Smooth muscle cell of the brain vasculature (primary cell): ENCODE measurements around the gene UBXN11.

Experiments used
- DNase-seq: peaks from one replicate; pipeline ENCODE4 v3.0.0-alpha.2; 2012; ENCODE audit warnings: low read depth, low spot score

The UBXN11 gene, protein sequence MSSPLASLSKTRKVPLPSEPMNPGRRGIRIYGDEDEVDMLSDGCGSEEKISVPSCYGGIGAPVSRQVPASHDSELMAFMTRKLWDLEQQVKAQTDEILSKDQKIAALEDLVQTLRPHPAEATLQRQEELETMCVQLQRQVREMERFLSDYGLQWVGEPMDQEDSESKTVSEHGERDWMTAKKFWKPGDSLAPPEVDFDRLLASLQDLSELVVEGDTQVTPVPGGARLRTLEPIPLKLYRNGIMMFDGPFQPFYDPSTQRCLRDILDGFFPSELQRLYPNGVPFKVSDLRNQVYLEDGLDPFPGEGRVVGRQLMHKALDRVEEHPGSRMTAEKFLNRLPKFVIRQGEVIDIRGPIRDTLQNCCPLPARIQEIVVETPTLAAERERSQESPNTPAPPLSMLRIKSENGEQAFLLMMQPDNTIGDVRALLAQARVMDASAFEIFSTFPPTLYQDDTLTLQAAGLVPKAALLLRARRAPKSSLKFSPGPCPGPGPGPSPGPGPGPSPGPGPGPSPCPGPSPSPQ

DNA sequence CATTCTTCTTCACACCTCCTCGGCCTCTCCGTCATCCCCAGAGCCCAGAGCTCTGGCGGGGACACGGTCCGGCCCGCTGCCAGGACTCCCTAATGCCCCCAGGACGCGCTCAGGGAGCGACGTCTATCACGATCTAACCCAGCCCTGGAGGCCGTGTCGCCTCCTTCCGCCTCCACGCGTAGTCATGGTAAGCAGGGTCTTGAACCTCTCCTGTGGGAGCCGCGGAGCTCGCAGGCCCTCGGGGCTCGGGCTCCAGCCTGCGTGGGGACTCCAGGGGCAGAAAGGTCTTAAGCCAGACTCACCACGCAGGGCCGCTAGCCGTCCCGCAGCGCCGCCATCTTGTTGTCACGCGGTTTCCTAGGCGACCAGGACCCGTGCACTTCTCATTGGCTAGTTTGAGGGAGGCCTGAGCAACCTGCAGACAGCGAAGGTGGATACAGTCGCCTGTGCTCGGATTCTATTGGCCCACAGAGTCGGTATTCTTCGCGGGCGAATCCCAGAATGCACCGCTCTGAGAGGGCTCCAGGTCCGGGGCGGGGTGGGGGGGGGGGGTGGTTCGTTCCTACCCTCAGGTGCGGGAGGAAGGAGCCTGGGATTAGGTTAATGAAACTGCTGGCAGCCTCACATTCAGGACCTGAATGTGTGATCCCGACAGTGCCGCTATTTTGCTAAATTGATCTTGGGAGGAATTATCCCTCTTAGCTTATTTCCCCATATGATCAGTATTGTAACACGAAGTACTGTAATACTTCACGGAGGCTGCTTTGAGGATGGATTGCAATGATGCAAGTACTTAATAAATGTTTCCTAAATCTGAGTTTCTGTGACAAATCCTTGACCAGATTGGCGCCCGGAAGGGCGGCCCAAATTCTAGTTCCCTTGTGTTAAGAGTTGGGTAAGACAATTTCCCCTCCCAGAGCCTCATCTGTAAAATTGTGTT is at the start of gene UBXN11:
UBXN11 (minus strand) TSS at position 347 of the 940 bp plus-strand sequence. CDS start 3,753 bp downstream, outside the sequence.
- peak; percentile 81 for DNase-seq

DNA sequence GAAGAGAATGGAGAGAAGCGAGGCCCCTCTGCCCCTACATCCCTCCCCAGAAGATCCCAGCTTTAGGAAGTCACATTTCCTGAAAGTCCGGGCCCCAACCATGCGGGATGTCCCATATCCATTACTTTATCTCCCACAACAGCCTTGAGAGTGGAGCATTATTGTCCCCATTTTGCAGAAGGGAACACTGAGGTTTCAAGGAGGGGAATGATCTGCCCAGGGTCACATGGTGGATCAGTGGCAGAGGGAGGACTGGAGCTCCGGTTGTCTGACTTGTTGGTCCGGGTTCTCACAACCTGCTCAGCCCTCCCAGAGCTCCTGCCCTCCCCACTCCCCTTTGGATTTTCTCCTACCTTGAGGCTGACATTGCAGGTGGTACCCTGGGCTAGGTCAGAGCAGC is 49.7 kb upstream of the UBXN11 start:
- no peak for DNase-seq

DNA sequence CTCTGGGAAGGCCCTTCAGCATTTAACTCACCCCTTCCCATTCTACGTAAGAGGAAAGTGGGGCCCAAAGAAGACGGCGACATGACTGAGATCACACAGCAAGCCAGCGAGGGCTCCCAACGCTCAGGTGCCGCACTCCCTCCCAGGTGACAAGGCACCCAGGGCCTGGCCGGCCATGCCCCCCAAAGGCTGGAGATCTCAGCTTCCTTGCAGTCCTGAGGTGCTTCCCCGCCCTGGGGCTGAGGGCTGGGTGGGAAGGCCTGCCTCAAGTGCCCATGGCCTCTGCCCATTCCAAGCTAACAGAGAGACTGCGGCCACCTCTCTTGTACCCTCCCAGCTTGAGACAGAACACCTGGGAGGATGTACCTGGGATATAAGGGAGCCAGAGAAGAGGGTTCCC is 48.5 kb upstream of the UBXN11 start:
- DNase-seq, result no peak

DNA sequence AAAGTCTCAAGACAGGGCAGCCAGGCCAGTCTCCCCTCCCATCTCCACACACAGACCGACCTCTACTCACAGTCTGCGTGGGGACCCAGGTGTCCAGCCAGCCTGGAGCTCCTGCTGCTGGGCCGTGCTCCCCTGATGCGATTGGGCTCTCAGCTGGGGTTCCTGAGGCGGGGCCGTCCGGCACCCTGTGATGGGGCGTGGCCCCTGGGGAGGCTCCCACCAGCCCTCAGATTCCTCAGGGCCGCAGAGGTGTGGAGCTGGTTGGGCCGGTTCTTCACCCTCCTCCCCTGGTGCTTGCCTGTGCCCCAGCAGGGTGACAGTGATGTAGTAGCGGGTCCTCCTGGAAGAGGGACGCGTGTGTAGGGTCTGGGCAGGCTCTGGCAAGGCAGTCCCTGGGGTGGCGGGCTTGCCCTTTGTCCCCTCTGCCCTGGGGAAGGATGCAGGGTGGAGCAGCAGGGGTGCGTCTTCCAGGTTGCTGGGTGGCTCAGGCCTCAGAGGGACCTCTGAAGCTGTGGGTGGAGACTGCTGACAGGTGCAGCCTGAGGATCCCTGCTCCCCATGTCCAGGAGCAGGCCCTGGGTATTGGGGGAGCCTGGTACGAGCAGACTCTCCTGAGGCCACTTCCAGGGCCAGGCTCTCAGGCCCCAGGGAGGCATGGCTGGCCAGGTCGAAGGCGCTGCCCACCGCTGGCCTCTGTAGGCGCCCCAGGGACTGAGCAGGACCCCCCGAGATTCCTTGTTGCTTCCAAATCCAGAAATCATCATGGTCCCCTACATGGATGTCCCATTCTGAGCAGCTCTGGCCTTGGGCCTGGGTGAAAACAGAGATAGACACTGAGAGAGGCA is 47.8 kb upstream of the UBXN11 start, which contains the start of gene CRYBG2:
CRYBG2 (minus strand) TSS at position 155 of the 845 bp plus-strand sequence. CDS start 7,473 bp downstream, outside the sequence.
- no peak for DNase-seq

DNA sequence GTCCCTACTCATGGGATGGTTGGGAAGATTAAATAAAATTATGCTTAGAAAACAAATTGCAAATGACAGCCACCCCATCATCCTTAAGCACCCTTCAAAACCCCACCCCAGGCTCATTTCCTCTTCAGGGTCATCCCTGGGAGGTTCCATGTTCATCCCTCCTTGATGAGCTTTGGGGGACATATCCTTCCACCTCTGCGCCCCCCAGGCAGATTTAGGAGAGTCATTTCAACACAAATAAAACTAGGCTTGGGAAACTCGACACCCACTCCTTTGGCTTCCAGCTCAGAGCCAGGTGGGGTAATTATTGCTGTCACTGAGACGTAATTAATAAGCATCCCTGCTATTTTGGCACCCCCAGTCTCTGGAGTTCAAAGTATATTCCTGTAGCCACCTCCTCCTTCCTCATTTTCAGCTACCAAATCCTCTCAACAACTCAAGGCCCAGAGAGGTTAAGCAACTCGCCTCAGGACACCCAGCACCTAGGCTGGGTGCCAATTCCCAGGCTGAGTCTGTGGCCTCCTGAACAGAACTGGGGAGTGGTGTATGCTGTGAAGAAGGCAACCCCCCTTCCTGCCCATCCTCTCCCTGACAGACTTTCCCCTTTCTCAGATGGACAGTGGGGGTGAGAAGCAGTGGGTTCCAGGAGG is 46.9 kb upstream of the UBXN11 start:
- no peak for DNase-seq

DNA sequence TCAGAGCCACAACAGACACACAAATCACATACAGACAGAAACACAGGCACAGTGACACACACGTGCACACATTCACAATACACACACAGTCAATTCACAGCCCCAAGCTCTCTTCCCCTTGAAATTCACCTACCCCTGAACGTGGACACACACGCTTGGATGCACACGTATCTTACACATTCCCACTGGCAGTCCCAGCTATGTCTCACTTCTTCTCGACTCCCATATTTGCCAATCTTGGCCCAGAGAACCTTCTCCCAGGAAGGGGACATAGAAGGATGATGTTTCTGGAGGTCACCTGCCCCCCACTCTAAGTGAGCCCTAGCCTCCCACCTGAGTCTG is 45.9 kb upstream of the UBXN11 start:
- no peak for DNase-seq

DNA sequence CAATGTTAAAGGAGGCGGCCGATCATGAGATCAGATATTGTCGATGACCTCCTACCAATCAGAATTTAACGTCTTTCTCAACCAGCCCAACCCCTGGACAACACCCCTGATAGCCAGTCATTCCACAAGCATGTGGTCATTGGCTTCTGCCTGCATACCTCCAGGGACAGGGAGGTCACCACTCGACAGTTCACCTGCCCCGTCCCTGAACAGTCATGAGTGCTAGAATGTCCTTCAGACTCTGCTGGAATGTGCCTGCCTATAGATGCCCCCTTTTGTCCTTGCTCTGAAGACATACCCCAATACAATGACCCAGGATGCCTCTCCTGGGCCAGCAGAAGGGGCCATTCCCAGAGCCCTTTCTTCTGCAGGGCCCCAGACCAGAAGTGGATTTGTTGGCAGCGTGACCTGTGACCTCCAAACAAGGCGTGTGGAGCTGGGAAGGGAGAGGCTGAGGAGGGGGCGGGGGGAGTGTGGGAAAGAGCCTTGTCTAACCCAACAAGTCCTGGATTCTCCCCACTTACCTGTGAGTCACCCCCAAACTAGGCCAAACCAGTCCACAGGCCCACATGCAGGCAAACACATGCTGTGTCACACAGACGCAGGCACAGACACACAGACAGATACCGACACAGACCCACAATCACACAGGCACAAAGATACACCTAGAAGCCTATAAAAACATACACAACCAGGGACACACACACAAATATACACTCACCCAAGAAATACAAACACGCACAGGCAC is 45.3 kb upstream of the UBXN11 start:
- no peak for DNase-seq

DNA sequence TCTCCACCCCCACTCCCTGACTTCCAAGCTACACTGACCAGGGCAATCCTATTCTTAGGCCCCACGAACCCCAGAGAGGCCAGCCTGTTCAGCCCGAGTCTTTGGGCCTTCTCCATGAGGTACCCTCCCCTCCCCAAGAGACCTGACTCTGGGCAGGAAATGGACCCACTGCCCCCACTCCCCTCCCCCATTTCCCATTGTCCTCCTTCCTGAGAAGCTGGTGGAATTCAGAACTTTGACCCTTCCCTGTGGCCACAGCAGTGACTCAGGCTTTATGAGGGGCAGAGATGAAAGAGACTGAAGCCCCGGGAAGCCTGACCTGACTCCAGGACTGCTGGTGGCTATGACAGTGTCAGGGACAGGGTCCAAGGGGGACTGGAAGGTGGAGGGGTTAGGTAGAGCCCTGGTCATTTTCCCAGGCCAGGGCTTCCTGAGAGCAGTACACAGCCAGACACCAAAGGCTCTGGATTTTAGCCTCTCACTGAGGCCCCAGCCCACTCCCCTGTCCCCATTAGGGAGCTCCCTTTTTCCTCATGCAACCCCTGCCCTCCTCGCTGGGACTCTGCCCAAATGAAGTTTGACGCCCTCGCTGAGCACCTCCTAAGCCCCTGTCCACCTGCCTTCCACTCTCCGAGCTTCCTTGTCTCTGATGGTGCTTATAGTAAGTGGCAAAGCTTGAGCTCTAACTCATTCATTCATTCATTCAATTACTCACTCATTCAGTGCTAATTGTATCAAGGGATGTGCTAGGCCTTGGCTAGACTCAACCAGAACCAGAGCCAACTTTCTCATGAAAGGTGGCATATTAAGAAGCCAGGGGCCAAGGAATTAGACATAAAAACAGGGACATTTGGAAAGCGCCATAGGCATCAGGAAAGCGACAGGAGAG is 44.5 kb upstream of the UBXN11 start:
- DNase-seq, result no peak

DNA sequence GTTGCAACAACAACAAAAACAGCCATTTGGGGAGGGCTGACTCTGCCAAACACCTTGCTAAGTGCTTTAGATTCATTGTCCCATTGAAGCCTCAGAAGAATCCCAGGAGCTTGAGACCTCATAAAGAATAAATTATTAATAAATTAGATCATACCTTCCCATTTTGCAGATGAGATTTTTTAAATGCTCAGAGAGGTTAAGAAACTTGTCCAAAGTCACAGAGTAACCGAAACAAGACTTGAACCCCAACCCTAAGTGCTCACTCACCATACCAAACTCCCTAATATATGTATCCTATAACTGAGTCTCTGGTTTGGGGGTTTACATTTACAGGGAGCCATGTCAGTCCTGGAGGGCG is 43.9 kb upstream of the UBXN11 start:
- DNase-seq, result no peak

DNA sequence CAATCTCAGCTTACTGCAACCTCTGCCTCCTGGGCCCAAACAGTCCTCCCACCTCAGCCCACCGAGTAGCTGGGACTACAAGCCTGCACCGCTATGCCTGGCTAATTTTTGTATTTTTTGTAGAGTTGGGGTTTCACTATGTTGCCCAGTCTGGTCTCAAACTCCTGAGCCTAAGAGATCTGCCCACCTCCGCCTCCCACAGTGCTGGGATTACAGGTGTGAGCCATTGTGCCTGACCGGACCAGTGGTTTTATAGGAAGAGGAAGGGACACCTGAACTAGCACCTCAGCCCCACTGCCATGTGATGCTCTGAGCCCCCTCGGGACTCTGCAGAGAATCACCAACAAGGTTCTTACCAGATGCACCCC is 43.4 kb upstream of the UBXN11 start:
- DNase-seq, result no peak

DNA sequence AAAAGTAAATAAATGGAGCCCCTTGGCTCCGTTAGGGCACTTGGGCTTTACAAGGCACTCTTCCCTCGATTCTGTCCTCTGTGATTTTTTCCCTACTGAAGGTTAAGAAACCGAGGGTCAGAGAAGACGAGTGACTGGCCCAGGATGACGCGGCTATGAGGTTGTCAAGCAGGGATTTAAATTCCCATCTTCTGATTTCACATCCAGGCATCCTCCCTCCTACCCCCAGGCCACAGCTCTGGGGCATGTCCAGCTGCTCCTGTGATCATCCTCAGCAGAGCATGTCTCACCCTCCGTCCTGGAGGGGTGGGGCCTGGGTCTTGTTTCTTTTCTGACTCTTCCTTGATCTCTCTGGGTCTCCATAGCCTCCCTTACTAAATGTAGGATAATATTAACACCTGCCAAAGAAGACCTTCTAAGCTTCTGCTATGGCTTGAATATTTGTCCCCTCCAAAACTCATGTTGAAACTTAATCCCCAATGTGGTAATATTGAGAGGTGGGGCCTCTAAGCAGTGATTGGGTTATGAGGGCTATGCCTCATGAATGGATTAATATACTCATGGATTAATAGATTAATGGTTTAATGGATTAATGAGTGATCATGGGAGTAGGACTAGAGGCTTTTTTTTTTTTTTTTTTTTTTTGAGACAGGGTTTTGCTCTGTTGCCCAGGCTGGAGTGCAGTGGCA is 42.9 kb upstream of the UBXN11 start:
- DNase-seq, result no peak

DNA sequence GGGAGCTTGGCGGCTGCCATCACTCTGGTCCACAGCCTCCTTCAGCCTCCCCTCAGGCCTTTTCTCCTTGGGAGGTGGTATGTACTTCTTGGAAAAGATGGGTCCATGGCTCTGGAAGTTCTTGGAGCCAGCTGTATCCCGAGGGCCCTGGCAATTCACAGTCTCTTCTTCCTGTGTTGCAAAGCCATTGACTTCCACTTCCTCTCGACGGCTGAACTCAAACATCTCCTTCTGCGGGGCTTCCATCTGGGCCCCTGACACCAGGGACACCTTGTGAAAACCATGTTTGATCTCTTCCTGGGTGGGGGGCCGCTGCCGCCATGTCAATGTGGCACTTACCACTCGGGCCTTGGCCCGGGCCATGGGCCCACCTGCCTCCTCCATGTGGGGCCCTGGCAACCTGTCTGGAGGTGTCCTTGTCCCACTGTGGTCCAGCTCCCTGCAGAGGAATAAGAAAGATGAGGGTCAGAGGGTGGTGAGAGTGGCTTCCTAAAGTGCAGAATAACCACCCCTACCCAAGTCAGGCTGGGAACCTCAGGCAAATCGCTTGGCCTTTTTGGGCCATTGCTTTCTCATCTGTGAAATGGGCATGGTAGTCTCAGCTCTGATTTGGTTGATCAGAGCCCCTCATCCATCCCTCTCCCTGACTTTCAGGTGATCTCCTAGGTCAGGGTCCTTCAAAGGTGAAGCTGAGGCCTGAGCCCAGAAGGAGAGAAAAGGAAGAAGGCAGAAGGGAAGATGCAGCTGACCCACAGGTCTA is 40.0 kb upstream of the UBXN11 start:
- DNase-seq, result no peak

DNA sequence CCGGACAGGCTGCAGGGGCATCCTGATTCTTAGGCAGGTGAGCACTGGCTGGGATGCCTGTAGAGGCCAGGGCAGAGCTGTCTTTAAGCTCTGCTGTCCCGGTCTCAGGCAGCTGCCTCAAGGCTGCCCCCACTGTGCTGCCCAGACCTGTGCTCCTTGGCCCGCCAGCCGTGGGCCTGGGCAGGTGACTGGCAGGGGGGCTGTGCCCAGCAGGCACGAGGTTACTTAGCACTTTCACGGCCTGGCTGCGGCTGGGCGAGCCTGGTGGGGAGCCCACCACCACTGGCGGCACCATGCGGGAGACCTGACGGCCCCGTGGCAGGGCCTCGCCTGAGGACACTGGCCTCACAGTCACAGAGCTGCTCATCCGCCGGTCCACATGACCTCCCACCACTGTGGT is 39.3 kb upstream of the UBXN11 start:
- no peak for DNase-seq

DNA sequence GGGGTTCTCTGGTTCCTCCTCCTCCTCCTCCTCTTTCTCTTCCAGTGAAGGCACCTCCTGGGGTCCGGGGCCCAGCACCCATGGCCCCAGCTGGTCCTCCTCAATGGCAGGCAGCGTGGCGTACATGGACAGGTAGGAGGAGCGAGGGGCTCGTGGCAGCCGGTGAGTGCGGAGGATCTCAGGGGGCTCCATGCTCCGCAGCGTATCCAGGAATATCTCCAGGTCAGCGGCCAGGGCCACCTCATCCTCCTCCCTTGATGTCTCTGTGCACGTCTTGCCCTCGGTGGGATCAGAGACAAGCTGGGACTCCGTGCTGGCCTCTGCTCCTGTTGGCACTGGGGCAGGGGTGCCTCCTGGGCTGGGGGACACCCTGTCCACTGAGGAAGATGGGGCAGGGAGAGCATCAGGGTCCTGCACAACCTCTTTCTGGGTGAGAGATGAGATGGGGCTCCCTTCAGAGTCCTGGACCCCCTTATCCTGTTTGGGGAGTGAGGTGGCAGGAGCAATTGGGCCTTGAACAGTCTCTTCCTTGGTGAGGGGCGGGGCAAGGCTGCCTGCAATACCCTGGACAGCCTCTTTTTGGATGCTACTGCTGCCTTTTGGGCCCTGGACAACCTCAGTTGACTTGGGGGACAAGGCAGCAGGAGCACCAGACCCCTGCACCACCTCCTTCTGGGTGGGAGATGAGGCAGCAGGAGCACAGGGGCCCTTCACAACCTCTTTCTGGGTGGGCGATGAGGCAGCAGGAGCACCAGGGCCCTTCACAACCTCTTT is 37.9 kb upstream of the UBXN11 start:
- DNase-seq, result no peak

DNA sequence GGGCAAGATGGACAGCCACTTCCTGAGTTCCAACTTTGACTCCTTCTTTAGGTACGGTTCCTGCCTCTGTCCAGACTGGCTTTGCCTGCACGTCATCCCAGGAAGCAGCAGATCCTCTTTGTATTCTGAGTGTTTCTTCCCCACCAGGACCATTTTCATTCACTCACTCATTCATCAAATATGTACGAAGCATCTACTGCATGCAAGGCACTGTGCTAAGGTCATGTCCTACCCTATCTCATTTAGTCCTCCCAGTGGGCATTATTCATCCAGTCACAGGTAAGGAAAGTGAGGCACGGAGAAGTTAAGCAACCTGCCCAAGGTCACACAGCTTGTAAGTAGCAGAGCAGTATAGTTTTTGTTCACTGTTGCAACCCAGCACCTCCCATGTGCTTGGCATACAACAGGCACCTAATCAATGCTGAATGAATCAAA is 33.6 kb upstream of the UBXN11 start:
- no peak for DNase-seq

DNA sequence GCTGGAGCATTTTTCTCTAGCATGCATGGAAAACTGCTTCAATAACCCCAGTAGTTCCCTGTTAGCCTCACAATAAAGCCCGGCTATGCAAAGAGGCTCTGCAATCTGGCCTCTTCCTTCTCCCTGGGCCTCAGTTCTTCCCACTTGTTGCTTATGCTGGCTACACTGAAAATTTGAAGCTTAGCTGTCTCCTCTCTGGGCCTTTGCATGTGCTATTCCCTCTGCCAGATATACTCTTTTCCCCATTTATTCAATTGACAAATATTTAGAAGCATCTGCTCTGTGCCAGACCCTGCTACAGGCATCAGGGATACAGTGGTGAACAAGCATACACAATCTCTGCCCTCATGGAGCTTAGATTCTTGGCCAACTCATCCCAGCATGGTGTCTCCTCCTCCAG is 32.2 kb upstream of the UBXN11 start:
- DNase-seq, result no peak

DNA sequence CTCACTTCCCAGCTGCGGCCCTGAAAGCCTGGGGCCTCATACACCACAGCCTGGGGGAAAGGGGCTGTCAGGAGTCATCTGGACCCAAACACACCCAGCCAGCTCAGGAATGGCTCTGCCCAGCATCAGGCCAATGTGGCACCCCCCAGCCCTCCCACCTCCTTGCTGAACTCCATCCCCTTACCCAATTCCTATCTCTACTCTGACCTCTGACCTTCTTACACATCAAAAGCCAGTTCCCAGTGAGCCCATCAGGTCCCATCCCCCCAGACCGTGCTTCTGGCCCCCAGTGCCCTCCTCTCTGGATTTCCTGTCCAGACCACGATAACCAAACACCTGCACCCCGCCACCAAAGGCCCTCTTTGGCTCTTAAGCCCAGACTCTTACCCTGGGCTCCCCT is 31.2 kb upstream of the UBXN11 start:
- DNase-seq, result no peak
